Astrocyte of the spinal cord (primary cell): Measurements from ENCODE around the gene CHKB.
A peak's percentile ranks its signal among the peaks of the same experiment; 100 is the strongest.
"Not testable (repeated sequence)": the region's sequence is repeated elsewhere in the genome, so short reads cannot be mapped to it uniquely, and the experiment has no call there.

Source experiments
- DNase-seq: peaks from one replicate; pipeline ENCODE4 v3.0.0; 2011; ENCODE audit warnings: low read depth, low spot score
- H3K4me3 ChIP-seq: 2 replicates; pipeline ENCODE4 v1.5.1; 2011; ENCODE audit warnings: low read depth, mild to moderate bottlenecking, low read length, moderate library complexity
- in situ Hi-C: cut with HindIII; loops from 2 replicates; pipeline ENCODE4 v1.10.0; 2017; ENCODE audit warnings: low sequenced_read_pairs
- TF ChIP-seq, protein P1 (sequence below): IDR thresholded peaks from 2 replicates; pipeline ENCODE4 v1.5.1; 2012; ENCODE audit warnings: low read depth, mild to moderate bottlenecking, low read length, inconsistent platforms

Gene CHKB

DNA sequence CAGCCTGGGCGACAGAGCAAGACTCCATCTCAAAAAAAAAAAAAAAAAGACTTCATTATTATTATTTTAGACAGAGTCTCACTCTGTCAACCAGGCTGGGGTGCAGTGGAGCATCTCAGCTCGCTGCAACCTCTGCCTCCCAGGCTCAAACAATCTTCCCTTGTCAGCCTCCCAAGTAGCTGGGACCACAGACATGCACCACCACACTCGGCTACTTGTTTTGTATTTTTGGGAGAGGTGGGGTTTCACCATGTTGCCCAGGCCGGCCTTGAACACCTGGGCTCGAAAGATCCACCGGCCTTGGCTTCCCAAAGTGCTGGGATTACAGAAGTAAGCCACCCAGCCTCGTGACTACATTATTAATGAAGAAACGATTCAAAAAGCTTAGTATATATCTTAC, 47.5 kb downstream of the CHKB start:
- TF ChIP-seq, protein P1, sequence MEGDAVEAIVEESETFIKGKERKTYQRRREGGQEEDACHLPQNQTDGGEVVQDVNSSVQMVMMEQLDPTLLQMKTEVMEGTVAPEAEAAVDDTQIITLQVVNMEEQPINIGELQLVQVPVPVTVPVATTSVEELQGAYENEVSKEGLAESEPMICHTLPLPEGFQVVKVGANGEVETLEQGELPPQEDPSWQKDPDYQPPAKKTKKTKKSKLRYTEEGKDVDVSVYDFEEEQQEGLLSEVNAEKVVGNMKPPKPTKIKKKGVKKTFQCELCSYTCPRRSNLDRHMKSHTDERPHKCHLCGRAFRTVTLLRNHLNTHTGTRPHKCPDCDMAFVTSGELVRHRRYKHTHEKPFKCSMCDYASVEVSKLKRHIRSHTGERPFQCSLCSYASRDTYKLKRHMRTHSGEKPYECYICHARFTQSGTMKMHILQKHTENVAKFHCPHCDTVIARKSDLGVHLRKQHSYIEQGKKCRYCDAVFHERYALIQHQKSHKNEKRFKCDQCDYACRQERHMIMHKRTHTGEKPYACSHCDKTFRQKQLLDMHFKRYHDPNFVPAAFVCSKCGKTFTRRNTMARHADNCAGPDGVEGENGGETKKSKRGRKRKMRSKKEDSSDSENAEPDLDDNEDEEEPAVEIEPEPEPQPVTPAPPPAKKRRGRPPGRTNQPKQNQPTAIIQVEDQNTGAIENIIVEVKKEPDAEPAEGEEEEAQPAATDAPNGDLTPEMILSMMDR: no peak
- no peak for DNase-seq
- in situ Hi-C loops: no loop called here
- no peak overlapping the region for H3K4me3 ChIP-seq

DNA sequence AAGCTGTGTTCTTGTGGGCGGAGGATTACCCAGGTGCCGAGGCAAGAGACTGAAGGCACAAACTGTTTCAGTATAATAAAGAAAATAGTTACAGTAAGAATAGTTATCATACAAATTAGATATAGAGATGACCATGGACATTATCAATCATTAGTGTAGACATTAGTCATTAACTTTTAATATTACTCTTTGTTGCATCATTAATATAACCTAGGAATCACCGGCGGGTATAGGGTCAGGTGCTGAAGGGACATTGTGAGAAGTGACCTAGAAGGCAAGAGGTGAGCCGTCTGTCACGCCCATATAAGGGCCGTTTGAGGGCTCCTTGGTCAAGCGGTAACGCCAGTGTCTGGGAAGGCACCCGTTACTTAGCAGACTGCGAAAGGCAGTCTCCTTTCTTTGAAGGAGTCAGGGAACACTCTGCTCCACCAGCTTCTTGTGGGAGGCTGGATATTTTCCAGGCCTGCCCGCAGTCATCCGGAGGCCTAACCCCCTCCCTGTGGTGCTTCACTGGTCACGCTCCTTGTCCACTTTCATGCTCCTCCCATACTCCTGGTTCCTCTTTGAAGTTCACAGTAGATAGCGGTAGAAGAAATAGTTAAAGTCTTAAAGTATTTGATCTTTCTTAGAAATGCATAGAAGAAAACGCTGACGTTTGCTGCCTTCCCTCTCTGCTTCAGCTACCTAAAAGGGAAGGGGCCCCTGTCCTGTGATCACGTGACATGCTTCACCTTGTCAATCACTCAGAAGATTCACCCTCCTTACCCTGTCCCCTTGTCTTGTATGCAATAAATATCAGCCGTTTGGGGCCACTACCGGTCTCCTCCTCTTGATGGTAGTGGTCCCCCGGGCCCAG, 48.6 kb downstream of the CHKB start:
- in situ Hi-C loops, H3K4me3 ChIP-seq: not testable (repeated sequence)
- peak; percentile 49 for DNase-seq

DNA sequence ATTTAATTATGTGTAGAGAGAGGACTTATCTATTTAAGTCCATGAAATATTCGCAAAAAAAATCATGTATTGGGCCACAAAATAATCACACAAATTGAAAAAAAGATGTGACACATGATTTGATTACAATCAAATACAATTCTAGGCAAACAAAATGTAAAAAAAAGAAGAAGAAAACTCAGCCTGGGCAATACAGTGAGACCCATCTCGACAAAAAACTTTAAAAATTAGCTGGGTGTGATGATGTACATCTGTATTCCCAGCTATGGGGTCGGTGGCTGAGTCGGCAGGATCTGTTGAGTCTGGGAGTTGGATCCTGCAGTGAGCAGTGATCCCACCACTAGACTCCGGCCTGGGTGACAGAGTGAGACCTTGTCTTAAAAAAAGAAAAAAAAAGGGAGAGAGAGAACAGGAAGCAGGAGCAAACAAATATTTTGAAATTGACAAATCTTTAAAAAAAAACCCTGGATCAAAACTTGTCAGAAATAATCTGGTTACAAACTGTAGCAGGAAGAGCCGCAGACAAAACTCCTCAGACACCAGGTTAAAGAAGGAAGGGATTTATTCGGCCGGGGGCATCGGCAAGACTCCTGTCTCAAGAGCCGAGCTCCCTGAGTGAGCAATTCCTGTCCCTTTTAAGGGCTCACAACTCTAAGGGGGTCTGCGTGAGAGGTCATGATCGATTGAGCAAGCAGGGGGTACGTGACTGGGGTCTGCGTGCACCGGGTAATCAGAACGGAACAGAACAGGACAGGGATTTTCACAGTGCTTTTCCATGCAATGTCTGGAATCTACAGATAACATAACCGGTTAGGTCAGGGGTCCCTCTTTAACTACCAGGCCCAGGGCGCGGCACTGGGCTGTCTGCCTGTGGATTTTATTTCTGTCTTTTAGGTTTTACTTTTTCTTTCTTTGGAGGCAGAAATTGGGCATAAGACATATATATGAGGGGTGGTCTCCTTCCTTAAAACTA, 49.5 kb downstream of the CHKB start:
- DNase-seq: no peak
- TF ChIP-seq, protein P1: no peak
- in situ Hi-C loops: no loop called here
- H3K4me3 ChIP-seq: no peak overlapping the region

DNA sequence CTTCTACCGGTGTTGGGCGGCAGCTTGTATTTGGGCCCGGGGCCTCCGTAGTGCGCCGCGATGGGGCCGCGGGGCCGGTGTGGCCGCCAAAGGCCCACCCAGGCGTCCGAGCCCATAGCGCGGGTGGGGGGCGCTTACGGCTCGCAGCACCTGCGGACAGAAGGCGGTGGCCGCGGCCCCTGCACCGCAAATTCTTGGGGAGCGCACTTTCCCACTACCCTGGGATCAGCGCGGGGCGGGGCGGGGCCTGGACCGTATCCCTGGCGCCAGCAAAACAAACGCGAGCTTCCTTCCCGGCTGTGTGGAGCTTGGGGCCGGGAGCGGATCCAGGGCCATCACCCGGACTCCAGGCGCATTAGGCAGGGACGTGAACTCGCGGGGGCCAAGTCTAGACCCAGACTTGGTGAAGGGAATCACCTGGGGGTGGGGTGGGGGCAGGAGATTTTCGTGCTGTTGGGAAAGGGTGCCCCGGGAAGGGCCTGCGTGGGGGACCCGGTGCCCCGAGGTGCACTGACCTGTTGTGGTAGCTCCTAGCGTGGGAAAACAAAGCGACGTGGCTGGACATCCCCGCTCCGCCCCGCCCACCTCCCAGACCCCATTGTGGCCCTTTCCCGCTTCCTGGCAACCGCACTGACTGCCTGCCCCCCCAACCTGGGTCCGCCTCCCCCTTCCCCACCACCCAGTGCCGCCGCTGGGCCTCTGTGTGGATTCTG, 50.5 kb downstream of the CHKB start:
- peak overlapping the region; percentile 16 for H3K4me3 ChIP-seq
- in situ Hi-C loops: no loop called here
- TF ChIP-seq, protein P1: no peak
- DNase-seq: peak; percentile 50

DNA sequence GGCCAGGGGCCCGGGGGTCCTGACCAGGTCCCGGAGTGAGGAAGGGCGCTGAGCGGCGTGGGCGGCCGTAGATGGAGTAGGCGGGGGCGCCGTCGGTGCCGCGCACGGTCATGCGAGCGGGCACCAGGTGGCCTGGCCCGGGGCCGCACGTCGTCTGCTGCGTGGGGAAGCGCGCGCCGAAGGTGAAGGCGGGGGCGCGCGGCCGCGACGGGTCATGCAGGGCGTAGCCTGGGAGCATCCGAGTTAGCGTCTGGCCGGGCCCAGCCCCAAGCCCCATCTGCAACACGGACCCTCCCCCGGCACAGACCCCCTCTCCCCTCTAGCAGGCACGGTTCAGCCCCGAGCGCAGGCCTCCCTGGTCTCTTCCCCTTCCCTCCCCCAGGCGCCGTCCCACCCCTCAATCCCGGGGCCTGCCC, 51.1 kb downstream of the CHKB start:
- in situ Hi-C loops: no loop called here
- TF ChIP-seq, protein P1: no peak
- no peak for DNase-seq
- peak overlapping the region; percentile 16 for H3K4me3 ChIP-seq

DNA sequence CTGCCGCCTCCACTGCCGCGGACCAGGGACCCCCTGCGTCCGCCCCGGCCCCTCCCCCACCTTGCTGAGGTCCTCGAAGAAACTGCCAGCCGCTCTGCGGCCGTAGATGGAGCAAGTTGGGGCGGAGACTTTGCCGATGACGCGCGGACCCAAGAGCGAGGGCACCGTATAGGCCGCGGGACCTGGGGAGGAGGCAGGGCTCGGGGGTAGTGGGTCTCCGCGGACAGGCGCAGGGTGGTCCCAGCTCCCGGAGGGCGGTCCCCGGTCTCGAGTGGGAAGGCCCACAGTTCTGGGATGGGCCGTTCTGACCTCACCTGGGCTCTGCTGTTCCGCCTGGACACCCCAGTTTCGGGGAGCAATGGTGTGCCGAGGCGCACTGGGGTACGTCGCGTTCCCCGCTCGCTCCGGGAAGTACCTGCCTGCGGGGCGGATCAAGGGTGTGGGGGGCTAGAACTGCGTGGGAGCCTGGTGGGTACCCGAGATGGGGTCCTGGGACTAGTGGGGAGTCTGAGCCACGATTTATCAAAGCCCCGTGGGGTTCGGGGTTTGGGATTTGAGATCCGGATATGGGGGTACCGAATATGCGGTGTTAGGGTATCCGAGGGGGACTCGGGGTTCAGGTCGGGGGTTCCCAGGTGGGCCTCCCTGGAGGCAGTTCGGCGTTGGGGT, 51.6 kb downstream of the CHKB start:
- TF ChIP-seq, protein P1: no peak
- peak; percentile 60 for DNase-seq
- H3K4me3 ChIP-seq: peak overlapping the region; percentile 27
- in situ Hi-C loops: no loop called here
